ENCODE data around the gene ZBTB5. TPM values are rescaled to one million over a fixed set of nuclear protein-coding genes. Genes with fewer than 3 reads are reported as not detected.

ZBTB5 gene
- total and polyA plus RNA-seq, 2 of the 13 experiments (the other 11 are each of a cell fraction or from before 2014, with no cell fraction given) = 12.5 to 20.5 TPM

DNA sequence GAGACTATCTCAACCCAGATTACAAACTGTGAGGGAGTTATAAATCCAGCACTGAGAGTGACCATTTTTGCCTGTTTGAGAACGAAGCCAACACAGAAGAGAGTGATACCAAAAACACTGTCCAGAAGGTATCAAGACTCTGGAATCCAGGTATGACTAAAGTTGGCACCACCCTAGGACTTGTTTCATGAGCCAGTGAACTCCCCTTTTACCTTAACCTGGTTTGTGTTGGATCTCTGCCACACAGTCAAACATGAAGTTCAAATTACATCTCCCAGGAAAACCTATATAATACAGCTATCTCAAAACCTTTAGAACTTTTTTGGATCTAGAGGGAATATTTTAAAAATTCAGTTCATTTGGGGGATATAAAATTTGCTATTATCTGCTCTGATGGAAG is 11.4 kb downstream of the ZBTB5 start (continued):
- TF ChIP-seq, protein P1, sequence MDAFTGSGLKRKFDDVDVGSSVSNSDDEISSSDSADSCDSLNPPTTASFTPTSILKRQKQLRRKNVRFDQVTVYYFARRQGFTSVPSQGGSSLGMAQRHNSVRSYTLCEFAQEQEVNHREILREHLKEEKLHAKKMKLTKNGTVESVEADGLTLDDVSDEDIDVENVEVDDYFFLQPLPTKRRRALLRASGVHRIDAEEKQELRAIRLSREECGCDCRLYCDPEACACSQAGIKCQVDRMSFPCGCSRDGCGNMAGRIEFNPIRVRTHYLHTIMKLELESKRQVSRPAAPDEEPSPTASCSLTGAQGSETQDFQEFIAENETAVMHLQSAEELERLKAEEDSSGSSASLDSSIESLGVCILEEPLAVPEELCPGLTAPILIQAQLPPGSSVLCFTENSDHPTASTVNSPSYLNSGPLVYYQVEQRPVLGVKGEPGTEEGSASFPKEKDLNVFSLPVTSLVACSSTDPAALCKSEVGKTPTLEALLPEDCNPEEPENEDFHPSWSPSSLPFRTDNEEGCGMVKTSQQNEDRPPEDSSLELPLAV (CRISPR knock-in tag; conservative IDR thresholded peaks at IDR 0.05; ENCODE audit: low read depth) = no peak
- no peak for TF ChIP-seq RFX1 (IDR thresholded peaks at IDR 0.05)
- no peak for TF ChIP-seq ZFYVE20 (CRISPR knock-in tag; IDR thresholded peaks at IDR 0.05; ENCODE audit: borderline replicate concordance, low read depth)
- TF ChIP-seq PHF20 (CRISPR knock-in tag; IDR thresholded peaks at IDR 0.05) = no peak
- no peak for TF ChIP-seq ZNF589 (CRISPR knock-in tag; conservative IDR thresholded peaks at IDR 0.05)
- TF ChIP-seq KDM5A (IDR thresholded peaks at IDR 0.05; ENCODE audit: borderline replicate concordance, low read length) = no peak
- TF ChIP-seq NCOR1 (IDR thresholded peaks at IDR 0.05; ENCODE audit: borderline replicate concordance, low read length) = no peak
- no peak for TF ChIP-seq ZNF547 (CRISPR knock-in tag; IDR thresholded peaks at IDR 0.05)
- TF ChIP-seq, protein P2, sequence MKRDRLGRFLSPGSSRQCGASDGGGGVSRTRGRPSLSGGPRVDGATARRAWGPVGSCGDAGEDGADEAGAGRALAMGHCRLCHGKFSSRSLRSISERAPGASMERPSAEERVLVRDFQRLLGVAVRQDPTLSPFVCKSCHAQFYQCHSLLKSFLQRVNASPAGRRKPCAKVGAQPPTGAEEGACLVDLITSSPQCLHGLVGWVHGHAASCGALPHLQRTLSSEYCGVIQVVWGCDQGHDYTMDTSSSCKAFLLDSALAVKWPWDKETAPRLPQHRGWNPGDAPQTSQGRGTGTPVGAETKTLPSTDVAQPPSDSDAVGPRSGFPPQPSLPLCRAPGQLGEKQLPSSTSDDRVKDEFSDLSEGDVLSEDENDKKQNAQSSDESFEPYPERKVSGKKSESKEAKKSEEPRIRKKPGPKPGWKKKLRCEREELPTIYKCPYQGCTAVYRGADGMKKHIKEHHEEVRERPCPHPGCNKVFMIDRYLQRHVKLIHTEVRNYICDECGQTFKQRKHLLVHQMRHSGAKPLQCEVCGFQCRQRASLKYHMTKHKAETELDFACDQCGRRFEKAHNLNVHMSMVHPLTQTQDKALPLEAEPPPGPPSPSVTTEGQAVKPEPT (CRISPR knock-in tag; IDR thresholded peaks at IDR 0.05; ENCODE audit: low read depth) = no peak
- TF ChIP-seq ZNF232 (CRISPR knock-in tag; IDR thresholded peaks at IDR 0.05; ENCODE audit: borderline replicate concordance) = no peak

DNA sequence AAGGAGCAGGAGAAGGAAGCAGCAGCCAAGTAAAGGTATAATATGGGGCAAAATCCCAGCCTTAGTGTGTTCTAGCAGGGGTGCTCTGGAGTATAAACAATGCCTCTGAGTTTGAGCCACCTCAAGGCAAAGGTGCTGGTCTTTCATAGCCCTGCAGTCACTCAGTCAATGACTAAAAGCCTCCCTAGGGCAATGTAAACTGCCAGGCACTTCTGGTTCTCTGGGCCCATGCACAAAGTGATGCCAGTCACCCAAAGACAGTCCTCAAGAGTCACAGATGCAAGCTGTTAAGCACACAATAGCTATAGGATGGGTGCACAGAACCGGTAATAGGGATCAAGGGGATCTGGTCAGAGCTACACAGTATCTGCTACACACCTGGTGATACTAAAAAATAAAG is 12.6 kb downstream of the ZBTB5 start:
- intact Hi-C loops (cut with micrococcal nuclease; ENCODE audit: unreplicated experiment) = no loop called here
- ChIA-PET CTCF (ENCODE audit: low intra/inter-chr PET ratio, low total read pairs) (no interaction called here), POLR2A (no interaction called here)
- Histone ChIP-seq H4K20me1 (ENCODE audit: insufficient read depth, low read length) (peaks cover 38% of the 10 kb centered on the region), H2AFZ (ENCODE audit: low read length) (no peak overlapping the region), H3K27ac (ENCODE audit: extremely low read length, insufficient read depth, low read length) (no peak overlapping the region), H3K4me1 (ENCODE audit: insufficient read depth, low read length) (peaks cover 62% of the 10 kb centered on the region), H3K36me3 (replicated peaks in 1 of 2; ENCODE audit: control insufficient read depth in 1 of 2, insufficient read depth in 2 of 2, low read length in 2 of 2) (peaks cover 1 to 10% of the 10 kb centered on the region in 2 experiments; a peak in 1 of 5 replicates), H3K27me3 (ENCODE audit: control insufficient read depth in 1 of 2, insufficient read depth in 2 of 2, low read length in 2 of 2) (no peaks in the 10 kb centered on the region), H3K4me3 (replicated peaks in 1 of 3; ENCODE audit: insufficient read depth in 1 of 3, low read depth in 2 of 3, low read length in 3 of 3) (no peak overlapping the region), H3K9ac (ENCODE audit: insufficient read depth, low read depth, low read length) (no peak overlapping the region), H3K79me2 (ENCODE audit: insufficient read depth, low read length) (peaks cover 90% of the 10 kb centered on the region), H3K4me2 (ENCODE audit: low read depth, low read length) (no peak overlapping the region), H3K9me3 (ENCODE audit: low read length) (no peaks in the 10 kb centered on the region)
- no TSS peak for BruUV-seq (replicated peaks)
- DNase-seq (ENCODE audit: low spot score) = no peak
- no peak for FAIRE-seq
- no peak for ATAC-seq
- 100% methylated on average over 1 of the region's 1 CpG for WGBS (ENCODE audit: low lambda C conversion rate)
- in situ Hi-C loops (cut with HindIII; ENCODE audit: extremely low pct_ligation_motif_present, low pct_unique_long_range_greater_than_20kb) = no loop called here
- no peak for TF ChIP-seq PPARG (CRISPR knock-in tag; conservative IDR thresholded peaks at IDR 0.05)
- TF ChIP-seq, protein P3, sequence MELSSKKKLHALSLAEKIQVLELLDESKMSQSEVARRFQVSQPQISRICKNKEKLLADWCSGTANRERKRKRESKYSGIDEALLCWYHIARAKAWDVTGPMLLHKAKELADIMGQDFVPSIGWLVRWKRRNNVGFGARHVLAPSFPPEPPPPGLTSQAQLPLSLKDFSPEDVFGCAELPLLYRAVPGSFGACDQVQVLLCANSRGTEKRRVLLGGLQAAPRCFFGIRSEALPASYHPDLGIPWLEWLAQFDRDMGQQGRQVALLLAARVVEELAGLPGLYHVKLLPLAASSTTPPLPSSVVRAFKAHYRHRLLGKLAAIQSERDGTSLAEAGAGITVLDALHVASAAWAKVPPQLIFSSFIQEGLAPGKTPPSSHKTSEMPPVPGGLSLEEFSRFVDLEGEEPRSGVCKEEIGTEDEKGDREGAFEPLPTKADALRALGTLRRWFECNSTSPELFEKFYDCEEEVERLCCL (CRISPR knock-in tag; IDR thresholded peaks at IDR 0.05; ENCODE audit: borderline replicate concordance) = no peak
- no peak for TF ChIP-seq ZNF543 (CRISPR knock-in tag; IDR thresholded peaks at IDR 0.05)
- no peak for TF ChIP-seq ZNF33A (CRISPR knock-in tag; IDR thresholded peaks at IDR 0.05; ENCODE audit: borderline replicate concordance)
- no peak for TF ChIP-seq ONECUT2 (CRISPR knock-in tag; IDR thresholded peaks at IDR 0.05)
- no peak for TF ChIP-seq ZNF792 (CRISPR knock-in tag; IDR thresholded peaks at IDR 0.05)
- no peak for TF ChIP-seq SMARCC2 (IDR thresholded peaks at IDR 0.05)
- no peak for TF ChIP-seq NFIB (CRISPR knock-in tag; IDR thresholded peaks at IDR 0.05; ENCODE audit: borderline replicate concordance)
- TF ChIP-seq ZBTB7A (CRISPR knock-in tag; IDR thresholded peaks at IDR 0.05) = no peak
- TF ChIP-seq HDAC2 (CRISPR knock-in tag; IDR thresholded peaks at IDR 0.05) = no peak
- TF ChIP-seq ZNF510 (CRISPR knock-in tag; IDR thresholded peaks at IDR 0.05; ENCODE audit: low read depth) = no peak
- no peak for TF ChIP-seq ZNF292 (CRISPR knock-in tag; IDR thresholded peaks at IDR 0.05; ENCODE audit: borderline replicate concordance, low read depth)

All from HepG2 (cell line).